ENCODE results near the gene TOR1AIP2. TPM values are rescaled to one million over a fixed set of nuclear protein-coding genes. Genes with fewer than 3 reads are reported as not detected.

Gene TOR1AIP2
- total and polyA plus RNA-seq, 10 donors = 4.6 to 77.4 (median 58.1) TPM

DNA sequence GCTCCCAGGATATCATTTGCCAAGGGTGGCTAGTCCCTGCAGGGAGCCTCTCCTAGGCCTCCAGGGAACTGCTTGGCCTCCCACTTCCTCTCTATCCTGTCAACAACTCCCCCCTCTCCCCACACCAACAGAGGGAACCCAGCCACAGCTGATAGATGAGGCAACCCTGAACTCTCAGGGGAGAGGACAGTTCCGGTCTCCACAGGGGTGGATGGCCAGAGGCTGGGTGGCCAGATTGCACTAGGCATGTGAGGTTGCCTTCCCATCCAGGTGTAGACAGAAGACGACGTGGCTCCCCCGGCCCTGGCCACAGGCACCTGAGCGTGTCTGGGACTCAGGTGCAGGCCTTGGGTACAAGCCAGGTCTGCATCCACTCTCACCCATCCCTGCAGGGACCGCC, 53.3 kb downstream of the TOR1AIP2 start:
- DNase-seq = peak; percentile 72
- 63 to 82% (median 68%) methylated on average over 5 to 6 of the region's 6 CpGs for WGBS, 5 donors
- no peaks in the 10 kb centered on the region for H3K9me3 ChIP-seq
- no peaks in the 10 kb centered on the region for H3K27me3 ChIP-seq (replicated peaks in 1 of 7)
- peaks cover 0 to 20% (median 5%) of the 10 kb centered on the region in 6 donors for H3K4me1 ChIP-seq
- intact Hi-C loops (cut with DNase I; ENCODE audit: low total_unique reads) = no loop called here
- TF ChIP-seq POLR2A (IDR thresholded peaks at IDR 0.05) (no peak), POLR2AphosphoS5 (IDR thresholded peaks at IDR 0.05) (no peak)
- TF ChIP-seq, protein P1, sequence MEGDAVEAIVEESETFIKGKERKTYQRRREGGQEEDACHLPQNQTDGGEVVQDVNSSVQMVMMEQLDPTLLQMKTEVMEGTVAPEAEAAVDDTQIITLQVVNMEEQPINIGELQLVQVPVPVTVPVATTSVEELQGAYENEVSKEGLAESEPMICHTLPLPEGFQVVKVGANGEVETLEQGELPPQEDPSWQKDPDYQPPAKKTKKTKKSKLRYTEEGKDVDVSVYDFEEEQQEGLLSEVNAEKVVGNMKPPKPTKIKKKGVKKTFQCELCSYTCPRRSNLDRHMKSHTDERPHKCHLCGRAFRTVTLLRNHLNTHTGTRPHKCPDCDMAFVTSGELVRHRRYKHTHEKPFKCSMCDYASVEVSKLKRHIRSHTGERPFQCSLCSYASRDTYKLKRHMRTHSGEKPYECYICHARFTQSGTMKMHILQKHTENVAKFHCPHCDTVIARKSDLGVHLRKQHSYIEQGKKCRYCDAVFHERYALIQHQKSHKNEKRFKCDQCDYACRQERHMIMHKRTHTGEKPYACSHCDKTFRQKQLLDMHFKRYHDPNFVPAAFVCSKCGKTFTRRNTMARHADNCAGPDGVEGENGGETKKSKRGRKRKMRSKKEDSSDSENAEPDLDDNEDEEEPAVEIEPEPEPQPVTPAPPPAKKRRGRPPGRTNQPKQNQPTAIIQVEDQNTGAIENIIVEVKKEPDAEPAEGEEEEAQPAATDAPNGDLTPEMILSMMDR (IDR thresholded peaks at IDR 0.05 in 8 of 11, conservative IDR thresholded peaks at IDR 0.05 in 3 of 11) = no peak
- peak overlapping the region in 2 of 8 donors; percentile 19 to 32 for H3K4me3 ChIP-seq
- H3K27ac ChIP-seq = peak overlapping the region in 6 of 8 donors; percentile 59 to 81 (median 73)
- no peaks in the 10 kb centered on the region for H3K36me3 ChIP-seq

DNA sequence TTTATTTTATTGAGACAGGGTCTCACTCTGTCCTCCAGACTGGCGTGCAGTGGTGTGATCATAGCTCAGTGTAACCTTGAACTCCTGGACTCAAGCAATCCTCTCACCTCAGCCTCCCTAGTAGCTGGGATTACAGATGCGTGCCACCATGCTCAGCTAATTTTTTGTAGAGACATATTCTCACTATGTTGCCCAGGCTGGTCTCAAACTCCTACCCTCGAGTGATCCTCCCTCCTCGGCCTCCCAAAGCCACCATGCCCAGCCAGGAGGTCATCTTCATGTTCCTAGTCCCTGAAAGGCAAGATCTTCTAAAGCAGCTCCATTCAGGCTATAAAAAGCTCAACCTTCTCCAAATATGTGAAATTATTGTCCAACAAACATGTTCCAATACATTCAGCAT, 53.9 kb downstream of the TOR1AIP2 start:
- intact Hi-C loops (cut with DNase I; ENCODE audit: low total_unique reads) = no loop called here
- DNase-seq = peak; percentile 15
- TF ChIP-seq POLR2A (IDR thresholded peaks at IDR 0.05) (no peak), POLR2AphosphoS5 (IDR thresholded peaks at IDR 0.05) (no peak)
- TF ChIP-seq, protein P1 (IDR thresholded peaks at IDR 0.05 in 8 of 11, conservative IDR thresholded peaks at IDR 0.05 in 3 of 11) = no peak
- H3K4me3 ChIP-seq = no peak overlapping the region
- no peaks in the 10 kb centered on the region for H3K27me3 ChIP-seq (replicated peaks in 1 of 7)
- H3K36me3 ChIP-seq = no peaks in the 10 kb centered on the region
- peak overlapping the region in 5 of 8 donors; percentile 59 to 81 (median 78) for H3K27ac ChIP-seq
- 84 to 90% (median 87%) methylated on average over 4 of the region's 4 CpGs for WGBS, 5 donors
- no peaks in the 10 kb centered on the region for H3K9me3 ChIP-seq
- H3K4me1 ChIP-seq = peaks cover 0 to 20% (median 5%) of the 10 kb centered on the region in 6 donors

DNA sequence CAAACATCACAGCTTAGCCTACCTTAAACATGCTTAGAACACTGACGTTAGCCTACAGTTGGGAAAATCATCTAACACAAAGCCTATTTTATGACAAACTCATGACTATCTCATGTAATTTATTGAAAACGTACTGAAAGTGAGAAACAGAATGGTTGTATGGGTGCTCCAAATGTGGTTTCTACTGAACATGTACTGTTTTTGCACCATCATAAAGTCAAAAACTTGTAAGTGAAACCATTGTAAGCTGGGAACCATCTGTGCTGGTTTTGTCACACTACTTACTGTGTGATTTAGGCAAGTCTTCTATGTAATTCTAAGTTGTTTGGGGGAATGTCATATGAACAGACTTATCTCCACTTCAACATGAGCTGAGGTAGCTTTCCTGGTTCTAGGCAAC, 55.5 kb downstream of the TOR1AIP2 start:
- Histone ChIP-seq H3K4me3 (no peak overlapping the region), H3K27ac (no peak overlapping the region), H3K36me3 (no peaks in the 10 kb centered on the region), H3K27me3 (replicated peaks in 1 of 7) (no peaks in the 10 kb centered on the region), H3K4me1 (peaks cover 0 to 20% (median 5%) of the 10 kb centered on the region in 6 donors), H3K9me3 (no peaks in the 10 kb centered on the region)
- TF ChIP-seq POLR2AphosphoS5 (IDR thresholded peaks at IDR 0.05) (no peak), POLR2A (IDR thresholded peaks at IDR 0.05) (no peak)
- DNase-seq = no peak
- intact Hi-C loops (cut with DNase I; ENCODE audit: low total_unique reads) = no loop called here
- 76 to 93% (median 86%) methylated on average over 2 of the region's 2 CpGs for WGBS, 5 donors

DNA sequence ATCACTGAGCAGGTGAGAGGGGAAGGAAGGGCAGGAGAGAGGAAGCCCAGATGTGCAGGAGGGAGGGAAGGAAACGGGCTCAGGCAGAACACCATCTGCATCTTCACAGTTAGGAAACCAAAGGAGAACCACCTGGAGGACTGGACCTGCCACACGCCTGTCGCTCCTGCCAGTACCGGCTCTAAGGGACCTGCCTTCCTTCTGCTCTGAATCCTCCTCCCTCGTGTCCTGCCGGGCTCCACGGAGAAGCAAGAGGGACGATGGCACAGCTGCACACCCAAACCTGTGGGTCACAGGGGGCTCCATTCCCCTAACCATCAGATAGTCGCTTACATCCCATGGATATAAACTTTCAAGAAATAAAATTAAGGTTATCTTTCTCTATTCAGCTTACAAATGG, 56.1 kb downstream of the TOR1AIP2 start:
- peaks cover 0 to 20% (median 5%) of the 10 kb centered on the region in 6 donors for H3K4me1 ChIP-seq
- intact Hi-C loops (cut with DNase I; ENCODE audit: low total_unique reads) = no loop called here
- peak; percentile 31 for DNase-seq
- H3K9me3 ChIP-seq = no peaks in the 10 kb centered on the region
- no peak for TF ChIP-seq POLR2A (IDR thresholded peaks at IDR 0.05)
- TF ChIP-seq, protein P1 (IDR thresholded peaks at IDR 0.05 in 8 of 11, conservative IDR thresholded peaks at IDR 0.05 in 3 of 11) = no peak
- no peak for TF ChIP-seq POLR2AphosphoS5 (IDR thresholded peaks at IDR 0.05)
- no peaks in the 10 kb centered on the region for H3K27me3 ChIP-seq (replicated peaks in 1 of 7)
- H3K4me3 ChIP-seq = no peak overlapping the region
- WGBS, 5 donors = 78 to 89% (median 86%) methylated on average over 8 to 9 of the region's 9 CpGs
- no peak overlapping the region for H3K27ac ChIP-seq
- H3K36me3 ChIP-seq = no peaks in the 10 kb centered on the region

Data from spleen (tissue), 11 donors.